GM12874 (cell line): ENCODE data around the gene PSMD2.

ENCODE experiments used
- CTCF ChIP-seq: IDR thresholded peaks from 2 replicates; pipeline ENCODE4 v1.5.1; 2011; ENCODE audit warnings: low read depth, mild to moderate bottlenecking, control low read depth, low read length, moderate library complexity; ENCODE audit not compliant: insufficient read depth

Gene PSMD2

GRCh38 chr3:184322731-184323487 lies 23.9 kb downstream of the PSMD2 start:
- TF ChIP-seq CTCF: no peak

GRCh38 chr3:184323696-184324095 lies 24.7 kb downstream of the PSMD2 start:
- no peak for TF ChIP-seq CTCF

GRCh38 chr3:184325269-184325668 lies 26.2 kb downstream of the PSMD2 start:
- TF ChIP-seq CTCF: no peak

GRCh38 chr3:184325715-184326369 lies 26.8 kb downstream of the PSMD2 start:
- no peak for TF ChIP-seq CTCF

GRCh38 chr3:184327171-184327570 lies 28.1 kb downstream of the PSMD2 start:
- no peak for TF ChIP-seq CTCF

GRCh38 chr3:184328516-184328915 lies 29.5 kb downstream of the PSMD2 start:
- no peak for TF ChIP-seq CTCF

GRCh38 chr3:184332370-184333090 lies 33.5 kb downstream of the PSMD2 start:
- no peak for TF ChIP-seq CTCF
